Keratinocyte (primary cell): Measurements from ENCODE around the gene ADAMTSL5. TPM values are rescaled to one million over a fixed set of nuclear protein-coding genes. Genes with fewer than 3 reads are reported as not detected.
"Not testable (repeated sequence)": the region's sequence is repeated elsewhere in the genome, so short reads cannot be mapped to it uniquely, and the experiment has no call there.

Source experiments
- DNase-seq: peaks from one replicate; pipeline ENCODE4 v3.0.0-alpha.2; 2011; ENCODE audit warnings: low read depth, missing footprints, low spot score
- FAIRE-seq: peaks from 2 replicates; lab custom pipeline; 2011; peaks lifted over from hg19 to GRCh38; lab: Jason Lieb, UNC
- H2AFZ ChIP-seq: 2 replicates; pipeline ENCODE4 v1.6.0; 2012; ENCODE audit warnings: low read length, control low read depth, inconsistent platforms; ENCODE audit not compliant: control insufficient read depth
- H3K27ac ChIP-seq: 2 replicates; pipeline ENCODE4 v1.5.1; 2011; ENCODE audit warnings: low read length; ENCODE audit not compliant: control insufficient read depth, insufficient read depth
- H3K27me3 ChIP-seq: 3 replicates; pipeline ENCODE4 v1.6.0; 2011; ENCODE audit warnings: low read length; ENCODE audit not compliant: control insufficient read depth, insufficient read depth; ENCODE audit errors: extremely low read depth
- H3K36me3 ChIP-seq, 2 experiments: 2 replicates in 1 of 2; 3 replicates in 1 of 2; pipeline ENCODE4 v1.5.1; 2011; ENCODE audit warnings: low read length in 2 of 2, mild to moderate bottlenecking in 1 of 2; ENCODE audit not compliant: control insufficient read depth in 2 of 2, insufficient read depth in 2 of 2; ENCODE audit errors: extremely low read depth in 1 of 2
- H3K4me1 ChIP-seq: 3 replicates; pipeline ENCODE4 v1.5.1; 2011; ENCODE audit warnings: low read length; ENCODE audit not compliant: control insufficient read depth, insufficient read depth; ENCODE audit errors: extremely low read depth
- H3K4me2 ChIP-seq: 3 replicates; pipeline ENCODE4 v1.6.0; 2011; ENCODE audit warnings: low read depth, low read length; ENCODE audit not compliant: control insufficient read depth, insufficient read depth; ENCODE audit errors: extremely low read depth
- H3K4me3 ChIP-seq, 3 experiments: fragments of 200-600 bp in 1 of 3; sonication (generic) in 1 of 3; 2 replicates in 2 of 3; 3 replicates in 1 of 3; pipeline ENCODE4 v1.5.1; 2011 to 2016; ENCODE audit warnings: low read length in 3 of 3, mild to moderate bottlenecking in 3 of 3, control low read depth in 2 of 3, inconsistent platforms in 1 of 3, low read depth in 1 of 3, mixed read lengths in 1 of 3, mixed run types in 1 of 3, moderate library complexity in 1 of 3; ENCODE audit not compliant: control insufficient read depth in 2 of 3, insufficient read depth in 2 of 3; ENCODE audit errors: extremely low read depth in 1 of 3
- H3K79me2 ChIP-seq: 2 replicates; pipeline ENCODE4 v1.6.0; 2012; ENCODE audit warnings: low read length; ENCODE audit not compliant: control insufficient read depth, insufficient read depth
- H3K9ac ChIP-seq: 3 replicates; pipeline ENCODE4 v1.6.0; 2011; ENCODE audit warnings: low read length; ENCODE audit not compliant: control insufficient read depth, insufficient read depth; ENCODE audit errors: extremely low read depth
- H3K9me1 ChIP-seq: 3 replicates; pipeline ENCODE4 v1.6.0; 2011; ENCODE audit warnings: low read length; ENCODE audit not compliant: control insufficient read depth, insufficient read depth; ENCODE audit errors: extremely low read depth
- H3K9me3 ChIP-seq: 2 replicates; pipeline ENCODE4 v1.5.1; 2012; ENCODE audit warnings: low read depth, low read length; ENCODE audit not compliant: control insufficient read depth
- H4K20me1 ChIP-seq: 3 replicates; pipeline ENCODE4 v1.6.0; 2011; ENCODE audit warnings: low read length; ENCODE audit not compliant: control insufficient read depth, insufficient read depth; ENCODE audit errors: extremely low read depth
- EZH2 ChIP-seq: IDR thresholded peaks from one replicate; pipeline ENCODE4 v1.6.1; 2012; ENCODE audit warnings: inconsistent platforms, mild to moderate bottlenecking, low read length, moderate library complexity
- dilution Hi-C: fragments of 300-500 bp; cut with MboI; formaldehyde crosslinking; loops from one replicate; pipeline ENCODE4 v1.7.0; 2020; ENCODE audit warnings: low sequenced_read_pairs; ENCODE audit not compliant: extremely low pct_ligation_motif_present
- polyA plus RNA-seq, 5 experiments: library from polyadenylated mRNA; depleted of rRNA in 3 of 5; stranded (reverse) in 3 of 5; stranded (forward) in 1 of 5; unstranded in 1 of 5; fragments of >200 nt; gene quantifications; 1 replicate in 1 of 5; 2 replicates in 3 of 5; 3 replicates in 1 of 5; pipeline versions ENCODE4 v1.2.1 to v1.2.3, GENCODE V29; 2011 to 2012; ENCODE audit warnings: missing spikeins in 2 of 5, low read depth in 1 of 5, low replicate concordance in 1 of 5
- TF ChIP-seq, protein P1 (sequence below), 3 experiments: IDR thresholded peaks in 1 of 3; conservative IDR thresholded peaks in 1 of 3; optimal IDR thresholded peaks in 1 of 3; 2 replicates in 2 of 3; 3 replicates in 1 of 3; pipeline versions ENCODE3 to v1.5.1; 2011; ENCODE audit warnings: low read length in 3 of 3, mild to moderate bottlenecking in 3 of 3, moderate library complexity in 2 of 3, control low read depth in 1 of 3, inconsistent platforms in 1 of 3; ENCODE audit not compliant: insufficient read depth in 2 of 3; ENCODE audit errors: extremely low read depth in 1 of 3

Gene ADAMTSL5
- polyA plus RNA-seq, 1 donor (not counting 4 experiments of a cell fraction or from before 2014, with no cell fraction given): 4.2 TPM

- no peaks in the 10 kb centered on the region for H3K4me1 ChIP-seq
- H3K4me3 ChIP-seq: no peak overlapping the region
- no peaks in the 10 kb centered on the region for H4K20me1 ChIP-seq
- H3K9me3 ChIP-seq: no peaks in the 10 kb centered on the region
- no peak overlapping the region for H3K4me2 ChIP-seq
- H3K27ac ChIP-seq: no peak overlapping the region
- H3K79me2 ChIP-seq: no peaks in the 10 kb centered on the region
- dilution Hi-C loops: no loop called here
- FAIRE-seq: no peak
- H3K9me1 ChIP-seq: no peaks in the 10 kb centered on the region
- no peak for DNase-seq
- H2AFZ ChIP-seq: no peak overlapping the region
- no peak overlapping the region for H3K9ac ChIP-seq
- no peaks in the 10 kb centered on the region for H3K36me3 ChIP-seq
- peaks cover 7% of the 10 kb centered on the region for H3K27me3 ChIP-seq
- no peak for TF ChIP-seq EZH2
- TF ChIP-seq, protein P1, sequence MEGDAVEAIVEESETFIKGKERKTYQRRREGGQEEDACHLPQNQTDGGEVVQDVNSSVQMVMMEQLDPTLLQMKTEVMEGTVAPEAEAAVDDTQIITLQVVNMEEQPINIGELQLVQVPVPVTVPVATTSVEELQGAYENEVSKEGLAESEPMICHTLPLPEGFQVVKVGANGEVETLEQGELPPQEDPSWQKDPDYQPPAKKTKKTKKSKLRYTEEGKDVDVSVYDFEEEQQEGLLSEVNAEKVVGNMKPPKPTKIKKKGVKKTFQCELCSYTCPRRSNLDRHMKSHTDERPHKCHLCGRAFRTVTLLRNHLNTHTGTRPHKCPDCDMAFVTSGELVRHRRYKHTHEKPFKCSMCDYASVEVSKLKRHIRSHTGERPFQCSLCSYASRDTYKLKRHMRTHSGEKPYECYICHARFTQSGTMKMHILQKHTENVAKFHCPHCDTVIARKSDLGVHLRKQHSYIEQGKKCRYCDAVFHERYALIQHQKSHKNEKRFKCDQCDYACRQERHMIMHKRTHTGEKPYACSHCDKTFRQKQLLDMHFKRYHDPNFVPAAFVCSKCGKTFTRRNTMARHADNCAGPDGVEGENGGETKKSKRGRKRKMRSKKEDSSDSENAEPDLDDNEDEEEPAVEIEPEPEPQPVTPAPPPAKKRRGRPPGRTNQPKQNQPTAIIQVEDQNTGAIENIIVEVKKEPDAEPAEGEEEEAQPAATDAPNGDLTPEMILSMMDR (optimal IDR thresholded peaks at IDR 0.05 in 1 of 3, IDR thresholded peaks at IDR 0.05 in 1 of 3, conservative IDR thresholded peaks at IDR 0.05 in 1 of 3; ENCODE audit: extremely low read depth in 1 of 3, insufficient read depth in 2 of 3, low read length in 3 of 3): no peak
Measured at GRCh38 chr19:1540365-1540925, 27.6 kb upstream of the ADAMTSL5 start.

DNA sequence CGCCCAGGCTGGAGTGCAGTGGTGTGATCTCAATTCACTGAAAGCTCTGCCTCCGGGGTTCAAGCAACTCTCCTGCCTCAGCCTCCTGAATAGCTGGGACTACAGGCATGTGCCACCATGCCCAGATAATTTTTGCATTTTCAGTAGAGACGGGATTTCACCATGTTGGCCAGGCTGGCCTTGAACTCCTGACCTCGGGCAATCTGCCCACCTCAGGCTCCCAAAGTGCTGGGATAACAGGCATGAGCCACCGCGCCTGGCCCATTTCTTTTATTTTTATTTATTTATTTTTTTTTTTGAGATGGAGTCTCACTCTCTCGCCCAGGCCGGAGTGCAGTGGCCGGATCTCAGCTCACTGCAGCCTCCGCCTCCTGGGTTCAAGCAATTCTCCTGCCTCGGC lies 26.9 kb upstream of the ADAMTSL5 start:
- H3K4me3 ChIP-seq, dilution Hi-C loops, H3K9ac ChIP-seq, H3K4me2 ChIP-seq, H2AFZ ChIP-seq, H4K20me1 ChIP-seq, H3K9me3 ChIP-seq, H3K9me1 ChIP-seq, DNase-seq, H3K27me3 ChIP-seq, H3K36me3 ChIP-seq, H3K4me1 ChIP-seq, FAIRE-seq, H3K27ac ChIP-seq, H3K79me2 ChIP-seq: not testable (repeated sequence)

- Histone ChIP-seq H3K9ac (no peak overlapping the region), H3K9me3 (no peaks in the 10 kb centered on the region)
Measured at GRCh38 chr19:1538978-1539377, 26.2 kb upstream of the ADAMTSL5 start.

More at GRCh38 chr19:1538978-1539377, 26.2 kb upstream of the ADAMTSL5 start:
- Histone ChIP-seq H3K4me1 (no peaks in the 10 kb centered on the region), H2AFZ (no peak overlapping the region), H3K4me3 (no peak overlapping the region), H3K27me3 (peaks cover 6% of the 10 kb centered on the region), H3K9me1 (no peaks in the 10 kb centered on the region), H4K20me1 (no peaks in the 10 kb centered on the region), H3K36me3 (no peaks in the 10 kb centered on the region), H3K27ac (no peak overlapping the region), H3K79me2 (no peaks in the 10 kb centered on the region), H3K4me2 (no peak overlapping the region)
- no peak for TF ChIP-seq EZH2
- TF ChIP-seq, protein P1 (optimal IDR thresholded peaks at IDR 0.05 in 1 of 3, IDR thresholded peaks at IDR 0.05 in 1 of 3, conservative IDR thresholded peaks at IDR 0.05 in 1 of 3; ENCODE audit: extremely low read depth in 1 of 3, insufficient read depth in 2 of 3, low read length in 3 of 3): no peak
- FAIRE-seq (no peak), DNase-seq (no peak)
- dilution Hi-C loops: no loop called here
